HL-60 (cell line): ENCODE results near the gene JUN.

Experiments used
- DNase-seq, 2 experiments: peaks; one replicate each; pipeline ENCODE4 v3.0.0-alpha.2; 2010 to 2020; ENCODE audit warnings: low read depth in 1 of 2, low spot score in 1 of 2
- H3K27ac ChIP-seq: fragments of 250-450 bp; sonication (Bioruptor Pico); replicated peaks from 2 replicates; pipeline ENCODE4 v1.5.1; 2020; ENCODE audit warnings: mild to moderate bottlenecking, moderate library complexity
- H3K27me3 ChIP-seq: fragments of 250-450 bp; sonication (Bioruptor Pico); 2 replicates; pipeline ENCODE4 v1.5.1; 2021; ENCODE audit warnings: mild to moderate bottlenecking, moderate library complexity; ENCODE audit not compliant: insufficient read depth, poor library complexity, severe bottlenecking
- H3K4me3 ChIP-seq: replicated peaks from 2 replicates; pipeline ENCODE4 v1.5.1; 2011; ENCODE audit warnings: mild to moderate bottlenecking, control low read depth, low read length; ENCODE audit not compliant: insufficient read depth
- GABPA ChIP-seq: IDR thresholded peaks from 2 replicates; pipeline ENCODE4 v1.6.1; 2012; ENCODE audit warnings: low read depth
- POLR2AphosphoS5 ChIP-seq: IDR thresholded peaks from 2 replicates; pipeline ENCODE4 v1.6.1; 2012; ENCODE audit warnings: low read depth
- SPI1 ChIP-seq: IDR thresholded peaks from 2 replicates; pipeline ENCODE4 v1.6.1; 2012; ENCODE audit warnings: low read depth, mild to moderate bottlenecking, borderline replicate concordance
- TF ChIP-seq, protein P1 (sequence below): IDR thresholded peaks from 2 replicates; pipeline ENCODE4 v1.6.1; 2012; ENCODE audit warnings: low read depth; ENCODE audit not compliant: insufficient replicate concordance
- TF ChIP-seq, protein P2 (sequence below): IDR thresholded peaks from one replicate; pipeline ENCODE4 v1.5.1; 2011; ENCODE audit warnings: low read length, control low read depth, inconsistent platforms; ENCODE audit not compliant: insufficient read depth

The JUN gene

DNA sequence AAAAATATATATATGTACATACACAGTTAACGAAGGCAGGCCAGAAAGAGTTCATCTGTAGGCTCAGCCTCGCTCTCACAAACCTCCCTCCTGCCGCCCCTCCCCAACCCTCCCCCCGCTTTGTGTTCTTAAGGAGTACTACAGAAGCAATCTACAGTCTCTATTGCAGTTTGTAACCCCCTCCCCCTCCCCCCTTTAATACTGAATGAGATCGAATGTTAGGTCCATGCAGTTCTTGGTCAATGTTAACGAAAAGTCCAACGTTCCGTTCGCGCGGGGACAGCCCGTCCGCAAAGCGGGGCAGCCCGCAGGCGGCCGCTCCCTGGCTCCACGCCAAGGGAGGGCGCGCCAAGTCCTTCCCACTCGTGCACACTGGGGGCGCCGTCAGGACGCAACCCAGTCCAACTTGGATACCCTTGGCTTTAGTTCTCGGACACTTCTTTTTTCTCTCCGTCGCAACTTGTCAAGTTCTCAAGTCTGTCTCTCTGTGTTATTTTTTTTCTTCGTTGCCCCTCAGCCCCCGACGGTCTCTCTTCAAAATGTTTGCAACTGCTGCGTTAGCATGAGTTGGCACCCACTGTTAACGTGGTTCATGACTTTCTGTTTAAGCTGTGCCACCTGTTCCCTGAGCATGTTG, 2.2 kb downstream of the JUN start:
- peak; percentile 33 to 48 for DNase-seq
- TF ChIP-seq, protein P1, sequence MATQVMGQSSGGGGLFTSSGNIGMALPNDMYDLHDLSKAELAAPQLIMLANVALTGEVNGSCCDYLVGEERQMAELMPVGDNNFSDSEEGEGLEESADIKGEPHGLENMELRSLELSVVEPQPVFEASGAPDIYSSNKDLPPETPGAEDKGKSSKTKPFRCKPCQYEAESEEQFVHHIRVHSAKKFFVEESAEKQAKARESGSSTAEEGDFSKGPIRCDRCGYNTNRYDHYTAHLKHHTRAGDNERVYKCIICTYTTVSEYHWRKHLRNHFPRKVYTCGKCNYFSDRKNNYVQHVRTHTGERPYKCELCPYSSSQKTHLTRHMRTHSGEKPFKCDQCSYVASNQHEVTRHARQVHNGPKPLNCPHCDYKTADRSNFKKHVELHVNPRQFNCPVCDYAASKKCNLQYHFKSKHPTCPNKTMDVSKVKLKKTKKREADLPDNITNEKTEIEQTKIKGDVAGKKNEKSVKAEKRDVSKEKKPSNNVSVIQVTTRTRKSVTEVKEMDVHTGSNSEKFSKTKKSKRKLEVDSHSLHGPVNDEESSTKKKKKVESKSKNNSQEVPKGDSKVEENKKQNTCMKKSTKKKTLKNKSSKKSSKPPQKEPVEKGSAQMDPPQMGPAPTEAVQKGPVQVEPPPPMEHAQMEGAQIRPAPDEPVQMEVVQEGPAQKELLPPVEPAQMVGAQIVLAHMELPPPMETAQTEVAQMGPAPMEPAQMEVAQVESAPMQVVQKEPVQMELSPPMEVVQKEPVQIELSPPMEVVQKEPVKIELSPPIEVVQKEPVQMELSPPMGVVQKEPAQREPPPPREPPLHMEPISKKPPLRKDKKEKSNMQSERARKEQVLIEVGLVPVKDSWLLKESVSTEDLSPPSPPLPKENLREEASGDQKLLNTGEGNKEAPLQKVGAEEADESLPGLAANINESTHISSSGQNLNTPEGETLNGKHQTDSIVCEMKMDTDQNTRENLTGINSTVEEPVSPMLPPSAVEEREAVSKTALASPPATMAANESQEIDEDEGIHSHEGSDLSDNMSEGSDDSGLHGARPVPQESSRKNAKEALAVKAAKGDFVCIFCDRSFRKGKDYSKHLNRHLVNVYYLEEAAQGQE, result no peak
- TF ChIP-seq POLR2AphosphoS5, result peak; percentile 15; the same call in 1 of the 2 replicates
- TF ChIP-seq, protein P2, sequence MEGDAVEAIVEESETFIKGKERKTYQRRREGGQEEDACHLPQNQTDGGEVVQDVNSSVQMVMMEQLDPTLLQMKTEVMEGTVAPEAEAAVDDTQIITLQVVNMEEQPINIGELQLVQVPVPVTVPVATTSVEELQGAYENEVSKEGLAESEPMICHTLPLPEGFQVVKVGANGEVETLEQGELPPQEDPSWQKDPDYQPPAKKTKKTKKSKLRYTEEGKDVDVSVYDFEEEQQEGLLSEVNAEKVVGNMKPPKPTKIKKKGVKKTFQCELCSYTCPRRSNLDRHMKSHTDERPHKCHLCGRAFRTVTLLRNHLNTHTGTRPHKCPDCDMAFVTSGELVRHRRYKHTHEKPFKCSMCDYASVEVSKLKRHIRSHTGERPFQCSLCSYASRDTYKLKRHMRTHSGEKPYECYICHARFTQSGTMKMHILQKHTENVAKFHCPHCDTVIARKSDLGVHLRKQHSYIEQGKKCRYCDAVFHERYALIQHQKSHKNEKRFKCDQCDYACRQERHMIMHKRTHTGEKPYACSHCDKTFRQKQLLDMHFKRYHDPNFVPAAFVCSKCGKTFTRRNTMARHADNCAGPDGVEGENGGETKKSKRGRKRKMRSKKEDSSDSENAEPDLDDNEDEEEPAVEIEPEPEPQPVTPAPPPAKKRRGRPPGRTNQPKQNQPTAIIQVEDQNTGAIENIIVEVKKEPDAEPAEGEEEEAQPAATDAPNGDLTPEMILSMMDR, result peak; percentile 1
- Histone ChIP-seq H3K4me3 (peak overlapping the region; percentile 87), H3K27me3 (peaks cover 5% of the 10 kb centered on the region), H3K27ac (peak overlapping the region; percentile 28)

DNA sequence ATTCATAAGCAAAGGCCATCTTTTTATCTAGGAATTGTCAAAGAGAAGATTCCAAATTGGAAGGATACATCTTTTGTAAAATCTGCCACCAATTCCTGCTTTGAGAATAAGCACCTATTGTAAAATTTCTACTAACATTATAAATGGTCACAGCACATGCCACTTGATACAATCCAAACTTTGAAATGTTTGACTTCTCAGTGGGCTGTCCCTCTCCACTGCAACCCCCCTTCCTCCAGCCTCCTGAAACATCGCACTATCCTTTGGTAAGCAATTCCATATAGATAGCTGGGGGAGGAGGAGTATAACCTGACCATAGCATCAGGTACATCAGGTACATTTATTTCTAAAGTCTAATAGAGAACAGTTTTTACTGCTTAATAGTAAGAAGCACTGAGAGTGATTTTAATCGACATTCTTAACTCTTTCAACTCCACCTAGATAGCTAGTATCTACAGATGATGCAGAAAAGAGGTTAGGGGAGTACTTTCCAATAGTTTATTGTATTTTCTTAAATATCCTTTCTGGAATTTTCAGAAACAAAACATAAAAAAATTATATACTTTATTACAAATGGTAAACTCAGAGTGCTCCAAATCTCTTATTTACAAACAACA, 2.9 kb downstream of the JUN start:
- TF ChIP-seq POLR2AphosphoS5, result no peak
- TF ChIP-seq, protein P1, result no peak
- no peak for TF ChIP-seq GABPA
- TF ChIP-seq, protein P2, result no peak
- TF ChIP-seq SPI1, result no peak
- no peak overlapping the region for H3K27ac ChIP-seq
- H3K4me3 ChIP-seq, result no peak overlapping the region
- peaks cover 5% of the 10 kb centered on the region for H3K27me3 ChIP-seq
- no peak for DNase-seq

DNA sequence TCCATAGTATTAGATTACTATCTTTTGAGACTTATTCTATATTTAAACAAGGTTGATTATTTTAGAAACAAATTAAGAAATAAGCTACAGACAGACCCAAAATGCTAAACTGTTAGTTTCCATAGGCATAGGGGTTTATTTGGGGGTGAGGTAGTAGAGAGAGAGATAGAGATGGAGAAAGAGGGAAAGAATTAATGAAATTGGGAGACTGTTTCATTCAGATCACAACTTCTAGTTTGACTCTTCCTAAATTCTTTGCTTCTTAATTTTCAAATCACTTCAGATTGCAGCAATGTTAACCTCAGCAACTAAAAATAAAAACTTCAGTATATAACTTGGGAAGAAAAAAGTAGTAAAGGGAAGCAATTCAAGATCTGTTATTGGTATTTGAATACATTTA, 3.4 kb downstream of the JUN start:
- no peak for DNase-seq
- TF ChIP-seq SPI1, result no peak
- TF ChIP-seq, protein P1, result no peak
- TF ChIP-seq POLR2AphosphoS5, result no peak
- TF ChIP-seq GABPA, result no peak
- TF ChIP-seq, protein P2, result no peak
- Histone ChIP-seq H3K4me3 (no peak overlapping the region), H3K27ac (no peak overlapping the region), H3K27me3 (peaks cover 5% of the 10 kb centered on the region)
